KMS-11 (cell line): ENCODE measurements around the gene NDFIP1.

Source experiments
- H2AFZ ChIP-seq: fragments of 200-600 bp; sonication (generic); 2 replicates; pipeline ENCODE4 v1.6.1; 2016; ENCODE audit warnings: antibody characterized with exemption, mixed run types, low read depth
- H3K27ac ChIP-seq: fragments of 200-600 bp; sonication (generic); 2 replicates; pipeline ENCODE4 v1.6.1; 2016; ENCODE audit warnings: mild to moderate bottlenecking, mixed run types
- H3K27me3 ChIP-seq: fragments of 200-600 bp; sonication (generic); 2 replicates; pipeline ENCODE4 v1.6.1; 2017; ENCODE audit warnings: mild to moderate bottlenecking, low read depth, mixed run types, moderate library complexity; ENCODE audit not compliant: insufficient read depth
- H3K36me3 ChIP-seq: fragments of 200-600 bp; sonication (generic); 2 replicates; pipeline ENCODE4 v1.6.1; 2017; ENCODE audit warnings: mild to moderate bottlenecking, mixed run types; ENCODE audit not compliant: insufficient read depth
- H3K4me1 ChIP-seq: fragments of 200-600 bp; sonication (generic); 2 replicates; pipeline ENCODE4 v1.6.1; 2016; ENCODE audit warnings: mild to moderate bottlenecking, low read depth, mixed run types; ENCODE audit not compliant: poor library complexity, severe bottlenecking
- H3K4me2 ChIP-seq: fragments of 200-600 bp; sonication (generic); 2 replicates; pipeline ENCODE4 v1.7.0; 2016; ENCODE audit warnings: mild to moderate bottlenecking, mixed run types
- H3K4me3 ChIP-seq: fragments of 200-600 bp; sonication (generic); IDR thresholded peaks from 2 replicates; pipeline ENCODE4 v1.6.1; 2017; ENCODE audit warnings: low read depth, low read length, mixed read lengths; ENCODE audit not compliant: insufficient read depth
- H3K79me2 ChIP-seq: fragments of 200-600 bp; sonication (generic); 2 replicates; pipeline ENCODE4 v1.6.1; 2016; ENCODE audit warnings: low read depth, mixed run types; ENCODE audit not compliant: insufficient read depth
- H3K9ac ChIP-seq: fragments of 200-600 bp; sonication (generic); 2 replicates; pipeline ENCODE4 v1.6.1; 2016; ENCODE audit warnings: mild to moderate bottlenecking, mixed run types
- H4K20me1 ChIP-seq: fragments of 200-600 bp; sonication (generic); 2 replicates; pipeline ENCODE4 v1.6.1; 2016; ENCODE audit warnings: mild to moderate bottlenecking, mixed run types; ENCODE audit not compliant: insufficient read depth
- CTCF ChIP-seq: fragments of 200-600 bp; sonication (generic); conservative IDR thresholded peaks from 2 replicates; pipeline ENCODE4 v1.6.1; 2017; ENCODE audit warnings: low read depth, mild to moderate bottlenecking, antibody characterized with exemption, low read length, moderate library complexity, mixed read lengths

Gene NDFIP1

DNA sequence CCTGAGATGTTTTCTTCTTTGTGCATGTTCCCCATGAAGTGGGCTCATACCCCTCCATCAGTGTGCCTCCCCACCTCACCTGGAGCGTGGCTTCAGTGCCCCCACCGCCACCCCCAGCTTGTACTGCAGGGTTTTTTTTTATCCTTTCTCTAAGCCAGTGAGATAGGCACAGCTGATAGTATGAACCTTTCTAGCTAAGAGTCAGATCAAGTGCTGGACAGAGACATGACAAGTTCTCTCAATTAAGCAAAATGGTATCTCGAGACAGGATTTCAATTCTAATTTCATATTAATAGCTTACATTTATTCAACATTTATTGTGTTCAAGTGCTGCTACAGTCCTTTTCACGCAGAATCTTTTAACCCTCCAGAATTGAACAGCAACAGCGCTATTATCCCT lies 55.7 kb downstream of the NDFIP1 start:
- TF ChIP-seq CTCF: no peak
- H3K36me3 ChIP-seq: no peaks in the 10 kb centered on the region

GRCh38 chr5:142166754-142167153 lies 58.2 kb downstream of the NDFIP1 start:
- no peaks in the 10 kb centered on the region for H3K79me2 ChIP-seq
- H3K9ac ChIP-seq: no peak overlapping the region
- no peaks in the 10 kb centered on the region for H3K27me3 ChIP-seq
- H3K4me3 ChIP-seq: no peak overlapping the region
- no peaks in the 10 kb centered on the region for H3K4me1 ChIP-seq
- H2AFZ ChIP-seq: no peak overlapping the region
- TF ChIP-seq CTCF: no peak
- no peak overlapping the region for H3K4me2 ChIP-seq
- no peaks in the 10 kb centered on the region for H3K36me3 ChIP-seq
- no peak overlapping the region for H3K27ac ChIP-seq
- H4K20me1 ChIP-seq: no peaks in the 10 kb centered on the region

More for the DNA sequence above, 55.7 kb downstream of the NDFIP1 start:
- no peak overlapping the region for H3K4me3 ChIP-seq
- H3K9ac ChIP-seq: no peak overlapping the region
- no peak overlapping the region for H3K4me2 ChIP-seq
- H2AFZ ChIP-seq: no peak overlapping the region
- no peaks in the 10 kb centered on the region for H3K79me2 ChIP-seq
- H3K27me3 ChIP-seq: no peaks in the 10 kb centered on the region
- H4K20me1 ChIP-seq: no peaks in the 10 kb centered on the region
- H3K4me1 ChIP-seq: no peaks in the 10 kb centered on the region
- H3K27ac ChIP-seq: no peak overlapping the region

- Histone ChIP-seq H3K27ac (no peak overlapping the region), H3K4me1 (no peaks in the 10 kb centered on the region), H3K27me3 (no peaks in the 10 kb centered on the region), H2AFZ (no peak overlapping the region), H3K36me3 (no peaks in the 10 kb centered on the region), H3K9ac (no peak overlapping the region), H3K4me2 (no peak overlapping the region), H4K20me1 (no peaks in the 10 kb centered on the region), H3K4me3 (no peak overlapping the region), H3K79me2 (no peaks in the 10 kb centered on the region)
- TF ChIP-seq CTCF: no peak
These were observed 58.9 kb downstream of the NDFIP1 start for GRCh38 chr5:142167458-142167857.

DNA sequence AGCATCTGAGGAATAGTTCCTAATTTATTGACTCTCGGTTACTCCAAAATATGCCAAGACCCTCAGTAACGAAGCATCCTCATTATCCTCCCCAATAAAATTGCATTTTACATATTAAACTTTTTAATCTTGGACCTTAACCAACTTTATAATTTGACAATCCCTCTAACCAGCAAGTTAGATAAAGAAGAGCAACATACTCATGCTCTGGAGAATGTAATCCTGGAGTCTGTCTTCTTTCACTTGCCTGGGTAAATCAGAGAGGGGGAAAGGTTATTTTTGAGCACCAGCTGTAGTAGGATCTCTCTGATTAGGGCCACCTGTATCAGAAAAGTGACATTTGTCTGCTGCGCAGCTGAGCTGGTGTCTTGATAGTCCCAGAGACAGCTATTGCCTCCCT lies 59.8 kb downstream of the NDFIP1 start:
- Histone ChIP-seq H3K27me3 (no peaks in the 10 kb centered on the region), H3K27ac (no peak overlapping the region), H3K36me3 (no peaks in the 10 kb centered on the region), H4K20me1 (no peaks in the 10 kb centered on the region), H3K4me2 (no peak overlapping the region), H3K9ac (no peak overlapping the region), H3K4me3 (no peak overlapping the region), H3K4me1 (no peaks in the 10 kb centered on the region), H2AFZ (no peak overlapping the region), H3K79me2 (no peaks in the 10 kb centered on the region)
- TF ChIP-seq CTCF: no peak
